Hippocampal formation (tissue), 2 donors: Measurements from ENCODE around the gene CLCNKB.
A peak's percentile ranks its signal among the peaks of the same experiment; 100 is the strongest.
"Not testable (repeated sequence)": the region's sequence is repeated elsewhere in the genome, so short reads cannot be mapped to it uniquely, and the experiment has no call there.

Experiments used
- DNase-seq, 2 donors: peaks; one replicate each; lab custom pipeline; 2025; lab: John Stamatoyannopoulos, UW

CLCNKB gene

DNA sequence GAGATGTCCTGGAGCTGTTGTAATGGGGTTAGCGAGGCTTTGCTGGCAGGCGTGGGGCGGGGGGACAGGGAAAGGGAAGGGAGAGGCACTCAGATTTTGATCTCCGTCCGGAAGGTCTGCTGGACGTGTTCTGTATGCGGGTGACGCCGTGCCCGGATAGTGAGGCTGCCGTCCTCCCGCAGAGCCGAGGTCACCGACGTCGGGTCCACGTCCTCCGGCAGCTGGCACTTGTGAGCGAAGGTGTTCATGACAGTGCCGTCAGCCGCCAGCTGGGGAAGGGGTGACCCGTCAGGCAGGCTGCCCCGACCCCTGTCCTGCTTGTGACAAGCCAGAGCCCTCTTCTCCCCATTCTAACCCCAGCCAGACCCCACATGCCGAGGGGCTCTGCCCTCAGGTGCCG is 28.1 kb upstream of the CLCNKB start:
- no peak for DNase-seq

GRCh38 chr1:16015960-16016901 is 27.4 kb upstream of the CLCNKB start:
- no peak for DNase-seq

DNA sequence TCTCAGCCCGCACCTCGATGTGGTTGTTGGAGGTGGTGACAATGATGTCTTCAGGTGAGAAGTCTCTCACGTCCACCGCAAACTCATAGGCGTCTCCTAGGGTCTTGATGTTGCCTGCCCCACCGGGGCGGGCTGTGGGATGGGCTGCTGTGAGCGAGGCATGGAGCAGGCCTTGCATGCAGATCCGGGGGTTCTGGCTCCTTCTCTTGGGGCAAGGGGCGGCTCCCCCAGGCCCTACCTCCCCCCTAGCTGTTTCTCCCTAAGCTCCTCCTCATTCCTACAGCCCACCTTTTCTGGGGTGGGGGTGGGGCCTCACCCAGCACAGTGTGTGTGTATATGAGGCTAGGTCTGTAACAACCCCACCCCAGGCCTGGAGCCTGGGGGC is 26.5 kb upstream of the CLCNKB start:
- no peak for DNase-seq

DNA sequence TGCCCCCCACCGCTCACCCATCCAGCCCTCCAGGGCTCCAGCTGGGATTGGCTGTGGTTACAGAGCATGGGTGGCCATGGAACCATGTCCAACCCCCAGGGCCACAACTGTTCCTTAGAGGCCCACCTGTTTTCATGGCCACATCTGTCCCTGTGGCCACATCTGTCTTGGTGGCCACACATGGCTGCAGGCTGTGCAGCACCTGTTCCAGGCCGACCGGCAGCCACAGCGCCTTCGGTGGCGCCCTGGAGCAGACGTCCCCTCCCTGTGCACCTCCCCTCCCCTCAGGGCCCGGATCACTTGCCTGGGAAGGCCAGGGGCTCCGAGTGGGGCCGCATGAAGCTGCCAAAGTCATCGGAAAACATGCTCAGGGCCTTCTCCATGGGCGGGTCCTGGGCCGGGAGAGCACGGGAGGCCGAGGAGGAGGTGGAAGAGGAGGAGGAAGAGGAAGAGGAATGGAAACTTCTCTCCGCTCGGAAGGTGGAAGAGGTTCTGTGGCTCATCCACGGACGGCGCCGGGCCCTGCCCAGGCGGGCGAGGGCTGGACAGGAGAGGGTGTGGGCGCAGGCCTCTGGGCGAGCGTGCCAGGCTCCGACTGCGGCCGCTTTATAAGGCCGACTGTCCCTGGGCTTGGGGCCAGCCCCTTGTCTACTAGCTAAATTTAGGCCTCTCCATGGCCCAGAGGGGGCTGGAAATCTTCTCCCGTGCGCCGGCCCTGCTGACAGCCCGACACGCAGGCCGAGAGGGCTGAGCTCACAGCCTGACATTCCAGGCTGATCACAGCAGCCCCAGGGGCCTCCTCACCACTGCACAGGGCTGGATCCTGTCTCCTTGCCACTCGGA is 25.9 kb upstream of the CLCNKB start, which contains the start of gene HSPB7:
TSS of gene HSPB7 (minus strand) at position 583 of the 843 bp plus-strand sequence. CDS start at position 503, 80 bp downstream.
- no peak for DNase-seq

DNA sequence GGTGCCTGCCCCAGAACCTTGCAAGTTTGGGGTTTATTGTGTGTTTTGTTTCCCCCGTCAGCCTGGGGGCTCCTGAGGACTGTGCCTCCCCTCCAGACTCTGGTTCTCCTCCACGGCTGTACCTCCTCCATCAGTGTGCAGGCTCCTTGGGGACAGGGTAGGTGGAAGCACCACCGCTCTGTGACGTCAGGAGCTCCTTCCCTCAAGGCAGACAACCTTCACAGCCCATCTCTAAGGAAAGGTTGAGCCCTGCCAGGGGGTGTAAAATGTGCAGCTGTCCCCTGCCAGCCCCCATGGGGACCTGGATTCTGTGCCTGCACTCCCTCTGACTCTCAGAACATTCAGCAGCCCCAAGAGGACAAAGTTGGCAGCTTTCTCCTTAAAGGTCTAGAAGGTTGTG is 25.3 kb upstream of the CLCNKB start:
- DNase-seq: no peak

GRCh38 chr1:16018749-16019643 is 24.6 kb upstream of the CLCNKB start:
- no peak for DNase-seq

- DNase-seq: no peak
Measured at GRCh38 chr1:16019644-16020277, 23.8 kb upstream of the CLCNKB start.

- no peak for DNase-seq
Measured at GRCh38 chr1:16020325-16020724, 23.3 kb upstream of the CLCNKB start.

DNA sequence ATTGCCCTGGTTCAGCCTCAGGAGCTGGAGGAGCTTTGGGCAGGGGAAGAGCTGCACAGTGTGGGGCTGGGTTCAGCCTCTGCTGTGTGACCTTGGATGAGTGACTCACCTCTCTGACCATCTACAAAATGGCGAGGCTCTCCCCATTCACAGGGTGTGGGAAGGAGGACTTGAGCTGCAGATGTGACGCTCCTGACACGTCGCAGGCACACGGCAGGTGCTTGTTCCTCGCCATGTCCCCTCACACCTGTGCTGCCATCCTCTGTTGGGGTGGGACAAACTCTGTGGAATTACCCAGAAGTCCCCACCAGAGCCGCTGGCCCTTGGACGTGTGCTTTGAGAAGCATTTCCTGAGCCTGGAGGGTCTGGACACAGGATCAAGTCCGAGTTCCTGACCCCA is 22.7 kb upstream of the CLCNKB start:
- not testable (repeated sequence) for DNase-seq

DNA sequence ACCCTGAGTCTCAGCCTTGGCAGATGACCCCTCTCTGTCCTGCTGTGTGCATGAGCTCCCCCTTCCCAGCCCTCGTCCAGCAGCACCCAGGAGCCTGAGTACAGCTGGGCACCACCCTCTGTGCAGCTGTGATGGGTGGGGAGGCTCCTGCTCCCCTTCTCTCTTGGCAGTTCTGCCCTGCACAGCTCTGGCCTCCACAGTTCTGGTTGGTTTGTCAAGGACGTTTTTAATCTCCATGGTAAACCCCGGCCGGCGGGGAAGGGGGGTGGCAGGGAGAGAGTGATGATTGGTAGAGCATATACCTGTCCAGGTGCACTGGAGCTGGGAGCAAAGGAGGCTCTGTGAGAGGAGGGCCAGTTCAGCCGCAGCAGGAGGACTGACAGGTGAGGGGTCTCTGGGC is 21.9 kb upstream of the CLCNKB start, which contains the start of gene CLCNKA:
TSS of gene CLCNKA (plus strand) at position 356 of the 400 bp plus-strand sequence. CDS start 584 bp downstream, outside the sequence.
- no peak for DNase-seq

DNA sequence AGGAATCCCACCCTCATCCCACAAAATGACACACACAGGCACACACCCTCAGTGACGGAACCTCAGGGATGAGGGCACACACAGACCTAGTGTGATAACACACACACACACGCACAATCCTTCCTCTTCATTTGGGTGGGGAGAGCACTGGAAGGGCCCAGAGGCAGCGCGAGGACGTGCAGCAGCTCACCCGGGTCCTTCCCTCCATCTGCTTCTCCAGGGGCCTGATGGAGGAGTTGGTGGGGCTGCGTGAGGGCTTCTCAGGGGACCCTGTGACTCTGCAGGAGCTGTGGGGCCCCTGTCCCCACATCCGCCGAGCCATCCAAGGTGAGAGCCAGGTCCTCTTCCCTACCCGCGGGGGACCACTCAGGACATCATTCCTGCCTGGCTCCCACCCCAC is 21.2 kb upstream of the CLCNKB start:
- no peak for DNase-seq

- no peak for DNase-seq
Measured at GRCh38 chr1:16023050-16023653, 20.4 kb upstream of the CLCNKB start.

- DNase-seq: not testable (repeated sequence)
Measured at GRCh38 chr1:16026302-16026701, 17.3 kb upstream of the CLCNKB start.

DNA sequence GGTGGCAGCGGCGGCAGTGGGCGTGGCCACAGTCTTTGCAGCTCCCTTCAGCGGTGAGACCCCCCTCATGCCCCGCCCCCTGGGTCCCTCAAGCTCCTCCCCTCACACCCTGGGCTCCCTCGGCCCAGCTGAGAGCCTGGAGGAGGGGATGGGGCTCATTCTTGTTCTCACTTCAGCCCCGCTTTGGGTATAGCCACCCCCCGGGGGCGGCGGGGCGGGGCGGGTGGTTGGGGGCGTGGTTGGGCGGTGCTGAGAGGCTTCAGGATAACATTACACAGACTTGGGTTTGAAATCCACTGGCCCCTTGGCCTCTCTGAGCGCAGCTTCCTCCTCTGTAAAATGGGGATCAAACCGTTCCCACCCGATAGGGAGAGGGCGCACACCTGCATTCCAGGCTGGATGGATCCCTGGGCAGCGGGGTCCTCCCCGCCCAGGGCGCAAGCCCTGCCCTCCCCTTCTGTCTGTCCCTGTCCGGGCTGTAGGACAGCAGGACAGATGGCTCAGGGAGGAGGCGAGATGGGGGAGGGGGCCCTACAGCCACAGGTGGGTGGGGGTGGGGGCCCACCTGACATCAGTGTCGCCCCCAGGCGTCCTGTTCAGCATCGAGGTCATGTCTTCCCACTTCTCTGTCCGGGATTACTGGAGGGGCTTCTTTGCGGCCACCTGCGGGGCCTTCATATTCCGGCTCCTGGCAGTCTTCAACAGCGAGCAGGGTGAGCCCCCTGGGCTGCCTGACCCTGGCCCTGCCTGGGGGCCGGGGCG is 16.7 kb upstream of the CLCNKB start:
- no peak for DNase-seq

- DNase-seq: no peak
Measured at GRCh38 chr1:16028237-16029002, 15.2 kb upstream of the CLCNKB start.

- DNase-seq: not testable (repeated sequence)
Measured at GRCh38 chr1:16029003-16029268, 14.6 kb upstream of the CLCNKB start.

- no peak for DNase-seq
Measured at GRCh38 chr1:16029288-16029687, 14.3 kb upstream of the CLCNKB start.

- DNase-seq: no peak
Measured at GRCh38 chr1:16031551-16031950, 12.0 kb upstream of the CLCNKB start.

DNA sequence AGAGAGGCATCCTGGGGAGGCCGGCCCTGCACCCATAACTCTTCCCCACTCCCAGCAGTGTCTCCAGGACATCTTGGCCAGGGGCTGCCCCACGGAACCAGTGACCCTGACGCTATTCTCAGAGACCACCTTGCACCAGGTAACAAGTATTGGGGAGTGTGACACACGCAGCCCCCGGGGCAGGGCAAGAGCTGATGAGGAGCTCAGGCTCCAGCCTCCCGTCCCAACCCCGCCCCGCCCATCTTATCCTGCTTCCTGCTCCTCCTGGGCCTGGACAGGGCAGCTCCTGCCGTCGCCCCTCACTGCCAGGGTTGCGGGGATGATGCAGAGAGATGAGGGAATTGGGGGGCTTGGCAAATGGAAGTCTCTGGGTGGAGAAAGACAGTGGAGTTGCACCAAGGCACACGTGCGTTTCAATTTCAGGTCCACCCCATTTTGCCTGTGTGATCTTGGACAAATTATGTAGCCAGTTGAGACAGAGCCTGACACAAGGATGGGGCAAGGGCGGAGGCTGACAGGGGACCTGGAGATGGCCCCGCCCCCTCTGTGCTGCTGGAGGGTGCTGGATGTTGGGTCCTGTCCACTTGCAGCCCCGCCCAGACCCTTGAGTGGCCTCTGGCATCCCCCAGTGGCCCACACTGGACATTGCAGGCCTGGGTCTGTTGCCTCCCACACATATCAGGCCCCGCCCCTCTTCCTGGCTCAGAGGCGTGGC is 11.0 kb upstream of the CLCNKB start:
- DNase-seq: peak; percentile 27 to 44
